HG03469 (cell line): Measurements from ENCODE around the gene BST1.
"Not testable (repeated sequence)": the region's sequence is repeated elsewhere in the genome, so short reads cannot be mapped to it uniquely, and the experiment has no call there.

Source experiments
- ATAC-seq: cut with Tn5 transposase; IDR thresholded peaks from one replicate; pipeline ENCODE4 v1.9.1; 2021; ENCODE audit warnings: mild to moderate bottlenecking, moderate library complexity, moderate number of reproducible peaks; ENCODE audit not compliant: unreplicated experiment

Gene BST1

DNA sequence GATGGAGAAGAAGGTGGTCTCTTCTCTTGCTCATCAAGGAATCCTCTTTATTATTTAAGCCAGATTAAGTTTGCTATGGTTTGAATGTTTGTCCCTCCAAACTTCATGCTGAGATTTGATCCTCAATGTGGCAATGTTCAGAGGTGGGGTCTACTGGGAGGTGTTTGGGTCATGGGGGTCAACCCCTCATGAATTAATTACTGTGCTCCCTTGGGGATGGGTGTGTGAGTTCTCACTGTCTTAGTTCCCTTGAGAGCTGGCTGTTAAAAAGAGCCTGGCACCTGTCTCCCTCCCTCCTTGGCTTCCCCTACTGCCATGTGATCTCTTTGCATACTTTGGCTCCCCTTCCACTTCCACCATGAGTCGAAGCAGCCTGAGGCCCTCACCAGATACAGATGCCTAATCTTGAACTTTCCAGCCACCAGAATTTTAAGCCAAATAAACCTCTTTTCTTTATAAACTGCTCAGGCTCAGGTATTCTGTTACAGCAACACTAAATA, 39.3 kb downstream of the BST1 start:
- ATAC-seq = no peak

DNA sequence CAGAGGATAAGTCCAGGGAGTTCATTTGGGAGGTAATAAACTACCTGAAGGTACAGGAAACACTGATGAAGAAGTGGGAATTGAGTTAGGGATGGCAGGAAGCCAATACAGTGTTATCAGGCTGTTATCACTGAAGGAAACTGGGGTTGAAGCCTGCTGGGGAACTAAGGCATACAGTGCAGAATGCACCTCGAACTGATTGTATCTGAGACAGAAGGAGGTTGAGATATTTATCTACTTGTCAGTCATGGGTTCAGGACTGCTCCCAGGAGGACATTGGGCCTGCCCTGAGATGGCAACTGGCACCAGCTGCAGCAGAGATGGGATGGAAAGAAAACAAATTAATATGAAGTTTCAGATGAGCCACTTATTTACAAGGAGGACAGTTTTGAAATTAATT, 39.8 kb downstream of the BST1 start:
- no peak for ATAC-seq

DNA sequence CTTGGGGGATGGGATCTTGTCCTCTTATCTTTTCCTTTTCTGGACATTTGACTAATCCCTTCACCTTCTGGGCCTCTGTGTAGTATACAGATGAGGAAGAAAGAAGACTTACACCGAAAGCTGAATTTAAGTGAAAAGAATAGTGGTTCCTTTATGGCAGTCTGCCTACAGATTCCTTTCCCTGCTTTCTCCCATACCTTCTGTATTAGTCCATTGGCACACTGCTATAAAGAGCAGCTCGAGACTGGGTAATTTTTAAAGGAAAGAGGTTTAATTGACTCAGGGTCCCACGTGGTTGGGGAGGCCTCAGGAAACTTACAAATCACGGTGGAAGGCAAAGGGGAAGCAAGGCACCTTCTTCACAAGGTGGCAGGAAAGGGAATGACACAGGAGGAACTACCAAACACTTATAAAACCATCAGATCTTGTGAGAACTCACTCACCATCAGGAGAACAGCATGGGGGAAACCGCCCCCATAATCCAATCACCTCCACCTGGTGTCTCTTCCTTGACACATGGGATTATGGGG, 41.2 kb downstream of the BST1 start:
- ATAC-seq = no peak

DNA sequence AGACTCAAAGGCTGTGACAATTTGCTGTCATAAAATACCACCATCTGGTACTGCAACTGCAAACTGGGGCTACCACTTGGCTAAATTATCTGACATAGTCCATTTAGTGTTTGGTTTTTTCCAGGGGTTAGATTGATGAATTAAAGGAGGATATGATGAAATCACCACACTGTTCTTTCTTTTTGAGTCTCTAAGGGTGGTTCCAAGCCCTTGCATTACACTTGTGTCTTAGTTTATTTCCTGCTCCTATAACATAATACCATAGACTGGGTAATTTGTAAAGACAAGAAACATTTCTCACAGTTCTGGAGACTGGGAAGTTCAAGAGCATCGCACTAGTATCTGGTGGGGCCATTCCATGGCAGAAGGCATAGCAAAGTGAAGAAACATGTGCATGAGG, 43.2 kb downstream of the BST1 start:
- ATAC-seq = no peak

DNA sequence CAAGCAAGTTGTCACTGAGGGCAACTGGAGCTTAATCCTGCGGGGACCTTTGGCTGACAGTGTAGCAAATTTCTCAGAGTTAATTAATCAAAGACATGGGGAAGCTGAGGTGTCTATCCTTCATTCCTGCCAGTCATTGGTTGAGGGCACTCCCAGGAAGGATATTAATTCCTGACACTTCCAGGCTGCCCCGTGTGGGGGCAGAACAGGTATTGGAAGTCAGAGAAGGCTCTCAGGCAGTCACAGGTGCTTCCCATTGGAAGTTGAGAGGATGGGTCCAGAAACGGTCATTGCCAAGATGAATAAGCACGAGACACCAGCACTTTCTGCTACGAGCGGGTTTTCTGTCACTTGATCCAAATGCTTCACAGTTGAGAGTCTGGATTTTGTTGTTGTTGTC, 46.1 kb downstream of the BST1 start:
- ATAC-seq = no peak

- no peak for ATAC-seq
These were observed 48.3 kb downstream of the BST1 start for GRCh38 chr4:15751153-15751552.

DNA sequence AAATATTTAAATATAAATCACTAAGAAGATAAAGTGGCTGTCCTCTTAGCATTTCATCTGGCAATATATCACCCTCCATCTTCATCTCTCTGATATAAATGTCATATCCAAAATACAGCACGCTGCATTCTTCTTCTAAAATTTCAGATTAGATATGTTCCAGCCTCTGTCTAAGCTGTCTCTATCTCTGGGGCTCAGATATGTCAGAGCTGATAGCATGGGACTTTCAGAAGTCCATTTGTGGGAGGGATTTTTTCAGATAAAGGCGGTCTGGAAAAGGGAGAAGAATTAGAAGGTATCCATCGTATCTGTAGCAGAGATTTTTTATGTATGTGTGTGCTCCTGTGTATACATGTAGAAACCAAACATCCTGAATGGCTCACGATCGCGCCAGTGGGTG, 50.2 kb downstream of the BST1 start:
- no peak for ATAC-seq

DNA sequence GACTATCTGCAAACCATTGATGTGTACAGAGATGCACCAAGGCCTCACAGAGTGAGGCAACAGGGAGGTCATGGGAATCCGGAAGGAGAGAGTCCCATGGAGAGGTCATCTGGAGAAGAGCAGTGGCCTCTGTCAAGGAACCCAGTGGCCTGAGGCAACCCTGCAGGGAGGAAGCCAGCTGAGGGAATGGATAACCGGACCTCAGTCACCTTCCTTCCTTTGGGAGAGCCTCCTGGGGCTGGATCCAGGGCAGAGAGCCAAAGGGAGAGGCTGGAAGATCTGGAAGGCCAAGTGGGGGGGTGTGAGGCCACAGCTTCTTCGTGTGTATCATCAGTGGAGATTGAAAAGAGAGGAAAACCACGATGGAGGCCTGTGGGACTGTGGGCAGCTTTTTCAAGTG, 50.9 kb downstream of the BST1 start:
- ATAC-seq = no peak

DNA sequence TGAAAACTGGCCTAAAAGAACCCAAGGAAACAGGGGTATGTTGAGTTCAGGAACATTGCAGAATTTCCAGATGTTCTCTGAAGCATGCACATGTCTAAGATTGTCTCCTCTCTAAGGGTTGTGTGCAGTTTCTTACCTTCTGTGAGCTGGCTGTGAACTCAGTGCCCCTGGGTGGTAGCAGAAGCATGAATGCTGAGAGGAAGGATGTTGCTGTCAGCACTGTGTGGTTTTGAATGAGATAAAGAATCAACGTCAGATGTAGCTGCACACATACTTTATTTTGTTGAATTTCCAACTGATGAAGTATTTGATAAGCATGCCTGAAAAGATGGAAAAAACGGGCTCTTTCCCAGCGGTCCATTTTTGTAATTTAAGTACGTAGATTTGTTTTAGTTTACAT, 51.5 kb downstream of the BST1 start:
- ATAC-seq = no peak

- ATAC-seq = no peak
These were observed 52.7 kb downstream of the BST1 start for GRCh38 chr4:15755321-15756155.

DNA sequence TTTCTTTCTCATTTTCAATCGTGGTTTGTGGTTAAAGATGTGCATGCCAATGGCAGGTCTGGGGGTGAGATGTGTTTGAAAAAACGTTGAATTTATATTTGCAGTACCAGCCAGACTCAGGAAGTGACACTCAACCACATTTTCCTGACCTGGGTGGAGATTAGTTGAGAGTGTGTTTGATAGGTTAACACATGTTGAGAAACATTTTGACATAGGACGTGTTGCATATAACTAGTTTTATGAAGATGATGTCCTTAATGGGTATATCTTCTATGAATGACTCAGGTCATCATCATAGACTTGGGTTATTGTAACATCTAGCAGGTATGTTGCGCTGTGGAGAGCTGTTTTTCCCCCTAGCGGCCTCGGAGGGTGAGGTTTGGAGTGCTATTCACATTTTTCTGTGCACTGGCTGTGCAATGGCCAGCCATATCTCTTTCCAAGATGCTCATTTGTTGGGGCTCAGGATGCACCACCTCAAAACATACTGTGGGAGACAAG, 53.5 kb downstream of the BST1 start:
- peak; percentile 76 for ATAC-seq

- ATAC-seq = no peak
These were observed 54.2 kb downstream of the BST1 start for GRCh38 chr4:15757054-15757453.

- ATAC-seq = no peak
These were observed 55.4 kb downstream of the BST1 start for GRCh38 chr4:15758294-15758693.

DNA sequence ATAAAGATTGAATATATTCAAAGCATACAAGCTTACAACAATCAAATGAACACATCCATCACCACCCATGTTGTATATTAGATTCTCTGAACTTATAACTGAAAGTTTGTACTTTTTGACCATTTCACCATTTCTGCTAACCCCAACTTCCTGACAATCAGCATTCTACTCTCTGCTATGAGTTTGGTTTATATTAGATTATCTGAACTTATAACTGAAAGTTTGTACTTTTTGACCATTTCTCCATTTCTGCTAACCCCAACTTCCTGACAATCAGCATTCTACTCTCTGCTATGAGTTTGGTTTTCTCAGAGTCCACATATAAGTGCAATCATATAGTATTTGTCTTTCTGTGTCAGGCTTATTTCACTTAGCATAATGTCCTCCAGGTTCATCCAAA, 59.6 kb downstream of the BST1 start:
- not testable (repeated sequence) for ATAC-seq

DNA sequence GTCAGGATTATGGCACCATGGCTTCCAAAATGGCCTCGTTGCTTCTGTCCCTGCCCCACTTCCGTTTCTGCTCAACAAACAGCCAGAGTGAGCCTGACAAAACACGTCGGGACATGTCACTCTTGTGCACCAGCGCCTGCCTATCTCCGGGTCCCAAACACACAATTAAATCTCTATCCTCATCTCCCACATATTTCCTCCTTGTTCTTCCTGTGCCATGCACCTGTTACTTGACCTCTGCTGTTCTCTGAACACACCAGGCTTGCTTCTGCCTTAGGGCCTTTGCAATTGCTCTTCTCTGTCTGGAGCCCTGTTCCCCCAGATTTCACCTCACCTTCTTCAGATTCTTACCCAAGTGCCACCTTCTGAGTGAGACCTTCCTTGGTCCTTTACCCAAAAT, 62.5 kb downstream of the BST1 start:
- ATAC-seq = no peak

GRCh38 chr4:15765910-15766697, 63.2 kb downstream of the BST1 start:
- no peak for ATAC-seq

DNA sequence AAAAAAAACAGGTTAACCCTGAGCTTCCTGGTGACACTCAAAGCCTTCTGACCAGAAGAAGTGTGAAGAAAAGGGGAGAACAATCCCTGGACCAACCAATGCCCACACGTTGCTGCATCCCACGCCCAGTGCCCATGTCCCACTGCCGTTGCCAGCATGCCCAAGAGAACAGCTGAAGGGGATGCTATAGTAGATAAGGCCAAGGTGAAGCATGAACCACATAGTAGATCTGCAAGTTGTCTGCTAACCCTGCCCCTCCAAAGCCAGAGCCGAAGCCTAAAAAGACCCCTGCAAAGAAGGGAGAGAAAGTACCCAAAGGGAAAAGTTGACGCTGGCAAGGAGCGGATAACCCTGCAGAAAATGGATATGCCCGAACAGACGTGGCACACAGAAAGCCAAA, 64.0 kb downstream of the BST1 start:
- no peak for ATAC-seq

GRCh38 chr4:15769202-15769601, 66.3 kb downstream of the BST1 start:
- no peak for ATAC-seq

GRCh38 chr4:15771216-15772058, 68.6 kb downstream of the BST1 start:
- ATAC-seq = peak; percentile 86

DNA sequence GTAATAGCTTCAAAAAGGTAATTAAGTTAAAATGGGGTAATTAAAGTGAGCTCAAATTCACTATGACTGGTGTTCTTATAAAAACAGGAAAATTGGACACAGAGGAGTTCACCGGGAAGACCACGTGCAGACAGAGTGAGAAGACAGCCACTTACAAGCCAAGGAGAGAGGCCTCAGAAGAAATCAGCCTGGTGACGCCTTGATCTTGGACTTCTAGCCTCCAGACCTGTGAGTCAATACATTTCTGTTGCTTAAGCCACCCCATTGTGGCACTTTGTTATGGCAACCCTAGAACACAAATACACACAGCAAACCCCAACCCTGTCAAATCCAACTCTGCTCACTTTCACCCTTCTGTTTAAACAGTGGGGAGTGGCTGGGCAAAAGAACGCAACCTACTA, 71.2 kb downstream of the BST1 start:
- no peak for ATAC-seq
